ENCODE data around the gene TAGLN2. TPM values are rescaled to one million over a fixed set of nuclear protein-coding genes. Genes with fewer than 3 reads are reported as not detected.

Gene TAGLN2
- total and polyA plus RNA-seq, 9 of the 15 experiments (the other 6 are each of a cell fraction or from before 2014, with no cell fraction given) = 192 to 683 (median 455) TPM

DNA sequence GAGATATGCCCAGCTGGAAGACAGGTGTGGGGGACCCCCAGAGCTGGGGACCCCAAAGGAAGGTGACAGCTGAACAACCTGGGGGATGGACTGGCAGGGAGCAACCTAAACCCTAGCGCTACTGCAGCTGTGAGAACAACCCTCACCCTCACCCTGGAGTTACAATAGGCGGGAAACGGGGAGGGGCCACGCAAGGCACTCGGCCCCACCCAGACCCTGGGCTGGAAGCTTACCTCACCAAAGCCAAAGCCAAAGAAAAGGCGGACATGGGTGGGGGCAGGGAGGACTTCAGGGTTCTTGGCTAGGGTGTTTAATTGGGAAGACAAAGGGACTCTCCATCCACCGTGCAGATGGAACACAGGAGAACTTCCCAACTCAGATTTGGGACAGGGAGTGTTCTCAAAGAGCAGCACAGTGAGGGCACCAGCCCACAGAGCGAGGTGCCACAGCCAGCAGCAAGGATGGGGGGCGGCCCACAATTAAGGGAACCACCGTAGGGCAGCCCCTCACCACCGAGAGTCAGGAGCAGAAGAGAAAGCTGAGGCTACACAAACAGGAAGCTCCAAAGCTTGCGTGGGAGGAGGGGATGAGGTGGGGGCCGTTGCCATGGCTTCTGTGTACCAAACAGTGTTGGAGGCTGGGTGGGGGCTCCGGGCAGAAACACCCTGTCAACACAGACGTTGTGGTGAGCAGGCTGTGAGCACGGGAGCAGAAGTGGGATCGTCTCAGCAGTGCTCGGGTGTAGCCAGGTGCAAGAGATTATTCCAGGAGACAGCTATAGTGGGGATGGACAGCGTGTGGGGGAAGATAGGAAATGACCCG lies 1.9 kb downstream of the TAGLN2 start (continued):
- TF ChIP-seq, protein P1, sequence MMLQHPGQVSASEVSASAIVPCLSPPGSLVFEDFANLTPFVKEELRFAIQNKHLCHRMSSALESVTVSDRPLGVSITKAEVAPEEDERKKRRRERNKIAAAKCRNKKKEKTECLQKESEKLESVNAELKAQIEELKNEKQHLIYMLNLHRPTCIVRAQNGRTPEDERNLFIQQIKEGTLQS (IDR thresholded peaks at IDR 0.05) = peak; percentile 33
- TF ChIP-seq, protein P1 (CRISPR knock-in tag; conservative IDR thresholded peaks at IDR 0.05) = no peak; the same call in 1 of the 2 replicates
- TF ChIP-seq ZFX (CRISPR knock-in tag; IDR thresholded peaks at IDR 0.05) (peak; percentile 58), CEBPG (CRISPR knock-in tag; IDR thresholded peaks at IDR 0.05) (0 out of 2 replicates have a peak, but pooled peaks have one; percentile 3), CEBPG (tag; conservative IDR thresholded peaks at IDR 0.05 in 1 of 2, IDR thresholded peaks at IDR 0.05 in 1 of 2) (no peak), SMAD1 (IDR thresholded peaks at IDR 0.05; ENCODE audit: low read depth, low read length, partially characterized antibody) (peak; percentile 40), EP300 (IDR thresholded peaks at IDR 0.05; ENCODE audit: low read length) (peak; percentile 30; the same call in 1 of the 2 replicates), TAF7 (tag; IDR thresholded peaks at IDR 0.05) (no peak), JUNB (CRISPR knock-in tag; conservative IDR thresholded peaks at IDR 0.05) (no peak), STAT5A (IDR thresholded peaks at IDR 0.05; ENCODE audit: borderline replicate concordance, low read length) (0 out of 2 replicates have a peak, but pooled peaks have one; percentile 6), POLR2A (conservative IDR thresholded peaks at IDR 0.05) (peak; percentile 66), NCOR1 (IDR thresholded peaks at IDR 0.05) (peak; percentile 70), DNMT1 (IDR thresholded peaks at IDR 0.05) (no peak), LEF1 (IDR thresholded peaks at IDR 0.05) (peak; percentile 32; the same call in 1 of the 2 replicates), TRIM28 (IDR thresholded peaks at IDR 0.05) (0 out of 2 replicates have a peak, but pooled peaks have one; percentile 56), HDAC1 (IDR thresholded peaks at IDR 0.05) (peak in 1 of 2 experiments; percentile 67; a peak in 1 of 4 replicates), KDM4B (IDR thresholded peaks at IDR 0.05; ENCODE audit: borderline replicate concordance in 2 of 2, low read depth in 1 of 2) (peak in 1 of 2 experiments; percentile 72; a peak in 1 of 4 replicates), MTA1 (IDR thresholded peaks at IDR 0.05; ENCODE audit: borderline replicate concordance) (0 out of 2 replicates have a peak, but pooled peaks have one; percentile 9)
- TF ChIP-seq, protein P2, sequence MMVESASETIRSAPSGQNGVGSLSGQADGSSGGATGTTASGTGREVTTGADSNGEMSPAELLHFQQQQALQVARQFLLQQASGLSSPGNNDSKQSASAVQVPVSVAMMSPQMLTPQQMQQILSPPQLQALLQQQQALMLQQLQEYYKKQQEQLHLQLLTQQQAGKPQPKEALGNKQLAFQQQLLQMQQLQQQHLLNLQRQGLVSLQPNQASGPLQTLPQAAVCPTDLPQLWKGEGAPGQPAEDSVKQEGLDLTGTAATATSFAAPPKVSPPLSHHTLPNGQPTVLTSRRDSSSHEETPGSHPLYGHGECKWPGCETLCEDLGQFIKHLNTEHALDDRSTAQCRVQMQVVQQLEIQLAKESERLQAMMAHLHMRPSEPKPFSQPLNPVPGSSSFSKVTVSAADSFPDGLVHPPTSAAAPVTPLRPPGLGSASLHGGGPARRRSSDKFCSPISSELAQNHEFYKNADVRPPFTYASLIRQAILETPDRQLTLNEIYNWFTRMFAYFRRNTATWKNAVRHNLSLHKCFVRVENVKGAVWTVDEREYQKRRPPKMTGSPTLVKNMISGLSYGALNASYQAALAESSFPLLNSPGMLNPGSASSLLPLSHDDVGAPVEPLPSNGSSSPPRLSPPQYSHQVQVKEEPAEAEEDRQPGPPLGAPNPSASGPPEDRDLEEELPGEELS (CRISPR knock-in tag; IDR thresholded peaks at IDR 0.05; ENCODE audit: borderline replicate concordance) = peak; percentile 90
- TF ChIP-seq, protein P3, sequence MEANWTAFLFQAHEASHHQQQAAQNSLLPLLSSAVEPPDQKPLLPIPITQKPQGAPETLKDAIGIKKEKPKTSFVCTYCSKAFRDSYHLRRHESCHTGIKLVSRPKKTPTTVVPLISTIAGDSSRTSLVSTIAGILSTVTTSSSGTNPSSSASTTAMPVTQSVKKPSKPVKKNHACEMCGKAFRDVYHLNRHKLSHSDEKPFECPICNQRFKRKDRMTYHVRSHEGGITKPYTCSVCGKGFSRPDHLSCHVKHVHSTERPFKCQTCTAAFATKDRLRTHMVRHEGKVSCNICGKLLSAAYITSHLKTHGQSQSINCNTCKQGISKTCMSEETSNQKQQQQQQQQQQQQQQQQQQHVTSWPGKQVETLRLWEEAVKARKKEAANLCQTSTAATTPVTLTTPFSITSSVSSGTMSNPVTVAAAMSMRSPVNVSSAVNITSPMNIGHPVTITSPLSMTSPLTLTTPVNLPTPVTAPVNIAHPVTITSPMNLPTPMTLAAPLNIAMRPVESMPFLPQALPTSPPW (CRISPR knock-in tag; IDR thresholded peaks at IDR 0.05) = peak; percentile 94
- TF ChIP-seq, protein P4, sequence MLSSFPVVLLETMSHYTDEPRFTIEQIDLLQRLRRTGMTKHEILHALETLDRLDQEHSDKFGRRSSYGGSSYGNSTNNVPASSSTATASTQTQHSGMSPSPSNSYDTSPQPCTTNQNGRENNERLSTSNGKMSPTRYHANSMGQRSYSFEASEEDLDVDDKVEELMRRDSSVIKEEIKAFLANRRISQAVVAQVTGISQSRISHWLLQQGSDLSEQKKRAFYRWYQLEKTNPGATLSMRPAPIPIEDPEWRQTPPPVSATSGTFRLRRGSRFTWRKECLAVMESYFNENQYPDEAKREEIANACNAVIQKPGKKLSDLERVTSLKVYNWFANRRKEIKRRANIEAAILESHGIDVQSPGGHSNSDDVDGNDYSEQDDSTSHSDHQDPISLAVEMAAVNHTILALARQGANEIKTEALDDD (IDR thresholded peaks at IDR 0.05) = no peak
- TF ChIP-seq, protein P5, sequence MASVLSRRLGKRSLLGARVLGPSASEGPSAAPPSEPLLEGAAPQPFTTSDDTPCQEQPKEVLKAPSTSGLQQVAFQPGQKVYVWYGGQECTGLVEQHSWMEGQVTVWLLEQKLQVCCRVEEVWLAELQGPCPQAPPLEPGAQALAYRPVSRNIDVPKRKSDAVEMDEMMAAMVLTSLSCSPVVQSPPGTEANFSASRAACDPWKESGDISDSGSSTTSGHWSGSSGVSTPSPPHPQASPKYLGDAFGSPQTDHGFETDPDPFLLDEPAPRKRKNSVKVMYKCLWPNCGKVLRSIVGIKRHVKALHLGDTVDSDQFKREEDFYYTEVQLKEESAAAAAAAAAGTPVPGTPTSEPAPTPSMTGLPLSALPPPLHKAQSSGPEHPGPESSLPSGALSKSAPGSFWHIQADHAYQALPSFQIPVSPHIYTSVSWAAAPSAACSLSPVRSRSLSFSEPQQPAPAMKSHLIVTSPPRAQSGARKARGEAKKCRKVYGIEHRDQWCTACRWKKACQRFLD (CRISPR knock-in tag; IDR thresholded peaks at IDR 0.05) = 0 out of 2 replicates have a peak, but pooled peaks have one; percentile 41
